H1 (cell line): ENCODE measurements around the gene CTDP1.

ENCODE experiments used
- CEBPB ChIP-seq: IDR thresholded peaks from 2 replicates; pipeline ENCODE4 v1.6.1; 2012; ENCODE audit warnings: low read depth, low read length
- EZH2 ChIP-seq: fragments of 200-600 bp; sonication (generic); IDR thresholded peaks from 2 replicates; pipeline ENCODE4 v1.7.1; 2012; ENCODE audit warnings: low read depth, mild to moderate bottlenecking, moderate library complexity, low read length, inconsistent platforms; ENCODE audit not compliant: severe bottlenecking
- JUN ChIP-seq: IDR thresholded peaks from 2 replicates; pipeline ENCODE4 v1.6.1; 2011; ENCODE audit warnings: low read depth, mild to moderate bottlenecking, improper control_type of control experiment, low read length
- MAFK ChIP-seq: IDR thresholded peaks from 2 replicates; pipeline ENCODE4 v1.6.1; 2012; ENCODE audit warnings: low read depth, mild to moderate bottlenecking, improper control_type of control experiment, low read length
- NANOG ChIP-seq: IDR thresholded peaks from 2 replicates; pipeline ENCODE4 v1.6.1; 2011; ENCODE audit warnings: low read length, low read depth, mild to moderate bottlenecking, inconsistent platforms; ENCODE audit not compliant: insufficient read depth, poor library complexity, severe bottlenecking
- PHF8 ChIP-seq: fragments of 200-600 bp; sonication (generic); conservative IDR thresholded peaks from 2 replicates; pipeline ENCODE4 v1.7.1; 2012; ENCODE audit warnings: low read depth, mild to moderate bottlenecking, inconsistent platforms, low read length, moderate library complexity
- POLR2A ChIP-seq, 2 experiments: IDR thresholded peaks; 1 replicate in 1 of 2; 2 replicates in 1 of 2; pipeline ENCODE4 v1.6.1; 2011; ENCODE audit warnings: low read depth in 2 of 2, low read length in 2 of 2, mild to moderate bottlenecking in 2 of 2; ENCODE audit errors: control extremely low read depth in 1 of 2
- POLR2AphosphoS5 ChIP-seq: IDR thresholded peaks from 2 replicates; pipeline ENCODE4 v1.6.1; 2011; ENCODE audit warnings: low read depth, low read length
- SP1 ChIP-seq: IDR thresholded peaks from 2 replicates; pipeline ENCODE4 v1.6.1; 2011; ENCODE audit warnings: low read depth, low read length
- TAF1 ChIP-seq: IDR thresholded peaks from 2 replicates; pipeline ENCODE4 v1.6.1; 2011; ENCODE audit warnings: mild to moderate bottlenecking, low read depth, low read length
- TCF12 ChIP-seq: IDR thresholded peaks from 2 replicates; pipeline ENCODE4 v1.6.1; 2011; ENCODE audit warnings: low read depth, mild to moderate bottlenecking, low read length
- TEAD4 ChIP-seq: IDR thresholded peaks from 2 replicates; pipeline ENCODE4 v1.6.1; 2012; ENCODE audit warnings: low read depth, low read length, inconsistent platforms, mixed read lengths
- TF ChIP-seq, protein P1 (sequence below): IDR thresholded peaks from 2 replicates; pipeline ENCODE4 v1.6.1; 2012; ENCODE audit warnings: inconsistent platforms
- TF ChIP-seq, protein P2 (sequence below), 3 experiments: IDR thresholded peaks; 1 replicate in 2 of 3; 2 replicates in 1 of 3; pipeline versions ENCODE4 v1.5.1 to v1.6.1; 2011; ENCODE audit warnings: low read length in 3 of 3, mild to moderate bottlenecking in 3 of 3, inconsistent platforms in 2 of 3, low read depth in 1 of 3, moderate library complexity in 1 of 3; ENCODE audit not compliant: insufficient read depth in 1 of 3; ENCODE audit errors: control extremely low read depth in 1 of 3

DNA sequence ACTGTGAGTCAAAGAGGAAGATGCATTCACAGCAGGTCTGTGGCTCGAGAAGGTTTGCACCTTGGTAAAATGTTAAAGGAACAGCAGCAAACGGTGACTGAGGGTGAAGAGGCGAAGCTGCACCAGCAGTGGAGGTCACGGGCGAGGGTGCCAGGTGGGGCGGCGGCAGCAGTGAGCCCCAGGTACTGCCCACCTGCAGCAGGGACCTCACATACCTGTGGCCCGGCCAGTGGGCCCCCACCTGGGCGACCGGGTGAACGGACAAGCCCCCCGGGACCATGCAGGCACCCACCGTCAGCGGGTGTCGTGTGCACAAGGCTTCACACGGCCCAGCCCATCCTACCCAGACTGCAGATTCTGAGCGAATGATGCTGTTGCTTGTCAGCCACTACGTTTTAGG lies 94.5 kb downstream of the CTDP1 start:
- TF ChIP-seq EZH2, result no peak
- TF ChIP-seq, protein P1, sequence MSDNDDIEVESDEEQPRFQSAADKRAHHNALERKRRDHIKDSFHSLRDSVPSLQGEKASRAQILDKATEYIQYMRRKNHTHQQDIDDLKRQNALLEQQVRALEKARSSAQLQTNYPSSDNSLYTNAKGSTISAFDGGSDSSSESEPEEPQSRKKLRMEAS, result no peak
- no peak for TF ChIP-seq CEBPB
- TF ChIP-seq TEAD4, result no peak
- TF ChIP-seq, protein P2, sequence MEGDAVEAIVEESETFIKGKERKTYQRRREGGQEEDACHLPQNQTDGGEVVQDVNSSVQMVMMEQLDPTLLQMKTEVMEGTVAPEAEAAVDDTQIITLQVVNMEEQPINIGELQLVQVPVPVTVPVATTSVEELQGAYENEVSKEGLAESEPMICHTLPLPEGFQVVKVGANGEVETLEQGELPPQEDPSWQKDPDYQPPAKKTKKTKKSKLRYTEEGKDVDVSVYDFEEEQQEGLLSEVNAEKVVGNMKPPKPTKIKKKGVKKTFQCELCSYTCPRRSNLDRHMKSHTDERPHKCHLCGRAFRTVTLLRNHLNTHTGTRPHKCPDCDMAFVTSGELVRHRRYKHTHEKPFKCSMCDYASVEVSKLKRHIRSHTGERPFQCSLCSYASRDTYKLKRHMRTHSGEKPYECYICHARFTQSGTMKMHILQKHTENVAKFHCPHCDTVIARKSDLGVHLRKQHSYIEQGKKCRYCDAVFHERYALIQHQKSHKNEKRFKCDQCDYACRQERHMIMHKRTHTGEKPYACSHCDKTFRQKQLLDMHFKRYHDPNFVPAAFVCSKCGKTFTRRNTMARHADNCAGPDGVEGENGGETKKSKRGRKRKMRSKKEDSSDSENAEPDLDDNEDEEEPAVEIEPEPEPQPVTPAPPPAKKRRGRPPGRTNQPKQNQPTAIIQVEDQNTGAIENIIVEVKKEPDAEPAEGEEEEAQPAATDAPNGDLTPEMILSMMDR (IDR thresholded peaks at IDR 0.05; ENCODE audit: control extremely low read depth in 1 of 3, insufficient read depth in 1 of 3, low read depth in 1 of 3, low read length in 3 of 3), result no peak
- TF ChIP-seq TCF12, result no peak
- no peak for TF ChIP-seq NANOG
- no peak for TF ChIP-seq POLR2A (IDR thresholded peaks at IDR 0.05; ENCODE audit: control extremely low read depth in 1 of 2, low read depth in 2 of 2, low read length in 2 of 2)
- no peak for TF ChIP-seq PHF8
- no peak for TF ChIP-seq SP1
- TF ChIP-seq TAF1, result no peak
- no peak for TF ChIP-seq POLR2AphosphoS5
- TF ChIP-seq MAFK, result no peak
- no peak for TF ChIP-seq JUN
